HG03439 (cell line): ENCODE measurements around the gene LRG1.
"Not testable (repeated sequence)": the region's sequence is repeated elsewhere in the genome, so short reads cannot be mapped to it uniquely, and the experiment has no call there.

ENCODE experiments used
- ATAC-seq: cut with Tn5 transposase; IDR thresholded peaks from one replicate; pipeline ENCODE4 v1.9.1; 2021; ENCODE audit warnings: mild to moderate bottlenecking, moderate library complexity; ENCODE audit not compliant: unreplicated experiment

The LRG1 gene

GRCh38 chr19:4529924-4530522 lies 9.8 kb downstream of the LRG1 start:
- no peak for ATAC-seq

DNA sequence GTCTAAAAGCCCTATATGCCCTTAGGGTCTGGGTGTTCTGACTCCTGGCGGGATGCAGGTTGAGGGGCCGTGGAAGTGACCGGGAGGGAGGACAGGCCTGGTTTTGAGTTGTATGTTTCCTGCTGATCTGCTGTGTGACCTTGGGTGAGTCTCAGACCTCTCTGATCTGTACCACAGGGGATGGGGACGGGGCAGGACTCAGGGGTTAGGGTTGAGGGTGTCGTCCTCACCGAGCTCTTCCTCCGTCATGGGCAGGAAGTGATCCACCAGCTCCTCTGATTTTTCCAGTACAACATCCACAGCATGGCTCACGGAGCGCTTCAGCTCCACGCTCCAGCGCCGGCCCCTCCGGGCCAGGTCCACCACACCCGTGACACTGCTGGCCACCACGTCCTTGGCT lies 11.0 kb downstream of the LRG1 start:
- ATAC-seq = no peak

GRCh38 chr19:4527377-4527776 lies 12.5 kb downstream of the LRG1 start:
- ATAC-seq = not testable (repeated sequence)

GRCh38 chr19:4525563-4526002 lies 14.3 kb downstream of the LRG1 start:
- ATAC-seq = no peak

DNA sequence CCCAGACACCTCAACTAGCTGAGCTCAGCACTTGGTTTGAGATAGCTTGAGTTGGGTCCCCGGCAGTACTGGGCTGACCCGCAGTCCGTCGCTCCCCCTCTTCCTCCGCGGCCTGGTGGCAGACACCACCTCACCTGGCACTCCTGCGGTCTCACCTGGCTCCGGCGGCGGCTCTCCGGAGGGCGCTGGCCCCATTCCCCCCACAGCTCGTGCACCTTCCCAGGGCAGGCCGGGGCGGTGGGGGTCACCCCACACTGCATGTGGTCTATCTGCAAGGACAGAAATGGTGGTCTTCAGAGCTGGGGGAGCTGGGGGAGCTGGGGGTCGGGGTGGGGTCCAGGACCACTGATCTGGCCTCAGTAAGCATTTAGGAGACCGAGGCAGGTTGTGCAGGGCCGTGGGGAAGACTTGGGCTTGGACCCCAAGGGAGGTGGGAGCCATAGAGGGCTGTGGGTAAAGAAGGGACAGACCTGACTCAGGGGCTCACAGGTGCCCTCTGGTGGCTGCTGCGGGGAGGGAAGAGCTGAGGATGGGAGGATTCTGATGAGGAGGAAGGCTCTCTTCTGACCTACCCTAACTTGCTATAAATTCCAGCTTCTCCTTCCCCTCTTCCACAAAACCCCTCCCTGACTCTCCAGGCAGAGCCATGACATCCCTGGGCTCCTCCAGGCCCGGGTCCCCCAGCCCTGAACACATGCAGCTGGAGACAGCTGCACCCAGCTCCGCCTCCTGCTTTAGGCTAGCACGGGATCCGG lies 14.9 kb downstream of the LRG1 start:
- no peak for ATAC-seq

DNA sequence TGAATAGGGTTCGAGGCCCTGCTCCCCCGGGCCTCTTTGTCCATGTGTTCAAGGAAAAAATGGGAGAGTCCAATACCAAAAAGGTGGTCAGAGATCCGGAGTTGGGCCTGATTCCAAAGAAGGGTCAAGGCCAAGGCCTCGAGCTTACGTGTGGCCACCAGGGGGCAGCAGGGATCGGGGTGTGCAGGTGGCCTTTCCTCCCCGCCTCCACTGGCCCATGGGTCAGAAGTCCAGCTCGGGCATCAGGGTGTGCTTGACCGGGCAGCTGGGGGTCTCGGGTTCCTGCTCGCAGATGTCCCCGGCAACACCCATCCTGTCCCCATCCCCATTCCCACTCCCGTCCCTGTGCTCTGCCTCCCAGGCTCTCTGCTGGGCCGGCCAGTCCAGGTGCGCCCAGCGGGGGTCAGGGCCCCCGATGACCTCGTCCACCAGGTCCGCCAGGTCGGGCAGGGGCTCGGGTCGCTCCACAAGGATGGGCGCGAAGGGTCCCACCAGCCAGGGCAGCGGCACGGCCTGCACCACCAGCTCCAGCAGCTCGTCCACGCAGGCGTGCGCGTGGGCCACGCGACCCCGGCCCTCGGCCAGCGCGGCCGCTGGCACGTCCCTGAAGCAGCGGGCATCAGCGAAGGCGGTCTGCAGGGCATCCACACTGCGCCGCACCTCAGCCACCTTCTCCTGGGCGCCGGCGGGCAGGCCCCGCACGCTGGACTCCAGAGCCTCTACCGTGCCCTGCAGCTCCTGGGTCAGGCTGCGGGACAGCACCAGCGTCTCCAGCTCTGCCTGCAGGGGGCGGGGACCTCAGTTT lies 16.3 kb downstream of the LRG1 start:
- no peak for ATAC-seq

DNA sequence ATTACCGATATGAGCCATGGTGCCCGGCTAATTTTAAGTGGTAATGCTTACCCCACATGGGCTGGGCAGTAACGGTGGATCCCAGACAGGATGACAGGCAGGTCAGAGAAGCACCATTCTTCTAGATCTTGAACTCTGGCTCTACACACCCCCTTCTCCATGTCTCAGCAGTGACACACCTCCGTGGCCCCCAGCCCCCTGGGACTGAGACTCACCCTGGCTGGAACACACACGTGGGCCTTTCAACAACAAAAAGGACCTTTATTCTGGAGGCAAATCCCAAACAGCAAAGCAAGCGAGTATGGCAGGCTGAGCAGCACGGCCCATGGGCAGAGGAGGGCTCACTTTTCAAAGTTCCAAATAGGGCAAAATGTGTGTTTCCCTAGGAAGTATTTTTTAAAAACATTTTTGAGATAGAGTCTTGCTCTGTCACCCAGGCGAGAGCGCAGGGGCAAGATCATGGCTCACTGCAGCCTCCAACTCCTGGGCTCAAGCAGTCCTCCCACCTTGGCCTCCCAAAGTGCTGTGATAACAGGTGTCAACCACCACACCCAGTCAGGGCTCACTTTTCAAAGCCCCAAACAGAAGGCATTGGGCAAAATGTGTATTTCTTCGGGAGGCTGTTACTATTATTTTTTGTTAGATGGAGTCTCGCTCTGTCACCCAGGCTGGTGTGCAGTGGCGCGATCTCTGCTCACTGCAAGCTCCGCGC lies 17.4 kb downstream of the LRG1 start:
- no peak for ATAC-seq

DNA sequence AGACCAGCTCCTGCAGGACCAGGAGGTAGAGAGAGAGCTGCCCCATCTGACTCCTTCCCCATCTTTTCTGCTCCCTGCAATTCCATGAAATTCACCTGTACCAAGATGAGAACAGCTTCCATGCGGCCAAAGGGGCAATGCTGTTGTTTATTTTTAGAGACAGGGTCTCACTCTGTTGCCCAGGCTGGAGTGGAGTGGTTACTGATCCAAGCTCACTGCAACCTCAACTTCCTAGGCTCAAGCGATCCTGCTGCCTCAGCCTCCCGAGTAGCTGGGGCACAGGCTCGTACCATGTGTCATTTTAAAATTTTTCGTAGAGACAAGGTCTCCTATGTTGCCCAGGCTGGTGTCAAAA lies 18.0 kb downstream of the LRG1 start:
- ATAC-seq = no peak

GRCh38 chr19:4521170-4521887 lies 18.5 kb downstream of the LRG1 start:
- no peak for ATAC-seq

- ATAC-seq = no peak
Measured at GRCh38 chr19:4519521-4520277, 20.1 kb downstream of the LRG1 start.

GRCh38 chr19:4519172-4519496 lies 20.7 kb downstream of the LRG1 start:
- ATAC-seq = no peak

DNA sequence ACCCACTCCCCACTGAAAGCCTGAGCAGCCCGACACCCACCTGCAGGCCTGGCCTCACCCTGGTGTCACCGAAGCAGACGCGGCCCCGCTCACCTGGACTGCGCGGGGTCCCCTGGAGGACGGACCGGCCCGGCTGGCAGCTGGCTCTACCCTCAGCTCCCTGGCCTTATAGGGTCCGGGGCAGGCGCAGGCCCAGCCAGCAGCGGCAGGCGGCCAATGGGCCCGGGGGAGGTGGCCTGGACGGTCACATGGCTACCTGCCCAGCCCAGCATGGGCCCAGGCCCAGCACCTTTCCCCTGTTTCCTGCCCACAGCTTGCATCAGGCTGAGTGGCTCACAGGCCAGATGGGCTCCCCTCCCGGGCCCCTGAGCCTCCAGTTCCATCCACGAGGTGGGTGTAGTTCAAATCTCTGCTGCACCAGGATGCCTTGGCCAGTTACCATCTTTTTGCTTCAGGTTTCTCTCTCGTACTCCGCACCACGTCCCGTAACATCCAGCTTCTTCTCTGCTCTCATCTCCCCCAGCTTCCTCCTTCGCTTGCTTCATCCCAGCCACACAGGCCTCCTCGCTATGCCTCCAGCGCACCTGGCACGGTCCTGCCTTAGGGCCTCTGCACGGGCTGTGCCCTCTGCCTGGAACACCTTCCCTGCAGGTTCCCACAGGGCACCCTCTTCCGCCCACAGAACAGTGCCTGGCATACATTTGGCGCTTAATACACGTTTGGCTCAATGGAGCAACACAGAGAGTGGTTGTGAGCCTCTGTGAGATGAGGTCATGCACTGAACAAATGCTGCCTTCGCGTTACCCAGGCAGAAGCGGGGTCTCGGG lies 21.3 kb downstream of the LRG1 start, which contains the start of gene PLIN4:
TSS of gene PLIN4 (minus strand) at position 142 of the 827 bp plus-strand sequence. CDS start 214 bp downstream, outside the sequence.
- no peak for ATAC-seq

GRCh38 chr19:4517451-4518057 lies 22.3 kb downstream of the LRG1 start:
- no peak for ATAC-seq

- ATAC-seq = no peak
Measured at GRCh38 chr19:4516939-4517300, 22.9 kb downstream of the LRG1 start.

DNA sequence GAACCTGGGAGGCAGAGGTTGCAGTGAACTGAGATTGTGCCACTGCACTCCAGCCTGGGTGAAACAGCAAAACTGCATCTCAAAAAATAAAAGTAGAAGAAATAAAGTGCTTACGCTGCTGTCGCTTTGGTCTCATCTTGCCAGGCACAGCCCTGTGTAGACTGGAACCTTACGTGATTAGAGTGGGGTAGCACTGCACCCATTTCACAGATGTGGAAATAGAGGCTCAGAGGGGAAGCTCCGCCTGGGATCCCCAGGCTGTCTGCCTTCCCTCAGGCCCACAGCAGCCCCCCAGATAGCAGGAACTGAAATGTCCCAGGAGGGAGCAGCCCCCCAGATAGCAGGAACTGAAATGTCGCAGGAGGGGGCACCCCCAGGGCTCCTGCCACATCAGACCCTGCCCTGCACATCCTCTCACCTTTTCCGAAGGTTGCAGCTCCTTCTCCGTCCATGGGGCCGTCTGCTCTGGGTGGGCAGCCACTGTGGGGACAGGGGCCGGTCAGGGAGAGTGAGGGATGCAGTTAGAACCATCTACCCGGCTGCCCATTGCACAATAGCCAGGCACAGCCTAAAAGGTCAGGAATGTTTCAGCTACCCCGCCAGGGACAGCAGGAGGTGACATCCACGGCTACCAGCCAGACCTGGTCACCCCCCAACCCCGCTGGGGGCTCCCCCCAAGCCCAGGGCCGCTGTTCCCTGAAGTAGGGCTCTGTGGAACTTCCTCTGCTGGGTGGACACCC lies 23.5 kb downstream of the LRG1 start:
- no peak for ATAC-seq

GRCh38 chr19:4515732-4516131 lies 24.1 kb downstream of the LRG1 start:
- no peak for ATAC-seq

DNA sequence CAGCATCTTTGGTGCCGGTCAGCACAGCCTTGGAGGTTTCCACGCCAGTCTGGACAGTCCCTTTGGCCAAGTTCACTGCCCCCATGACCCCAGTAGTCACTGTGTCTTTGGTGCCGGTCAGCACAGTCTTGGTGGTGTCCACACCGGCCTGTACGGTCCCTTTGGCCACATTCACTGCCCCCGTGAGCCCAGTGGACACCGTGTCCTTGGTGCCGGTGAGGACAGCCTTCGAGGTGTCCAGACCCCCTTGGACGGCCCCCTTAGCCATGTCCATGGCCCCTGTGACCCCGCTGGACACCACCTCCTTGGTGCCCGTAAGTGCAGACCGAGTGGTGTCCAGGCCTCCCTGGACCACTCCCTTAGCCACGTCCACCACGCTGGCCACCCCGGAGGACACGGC lies 26.6 kb downstream of the LRG1 start:
- ATAC-seq = no peak

- no peak for ATAC-seq
Measured at GRCh38 chr19:4512070-4512469, 27.8 kb downstream of the LRG1 start.
